GM10248 (cell line): ENCODE data around the gene DNAH6.

Source experiments
- CTCF ChIA-PET: fragments of 300-600 bp; sonication (Branson Sonifier 250); formaldehyde crosslinking; extraction: SDS; loops from one replicate; lab custom pipeline; 2021; ENCODE audit warnings: antibody characterized with exemption; lab: Yijun Ruan, JAX
- POLR2A ChIA-PET: fragments of 350-650 bp; sonication (Branson Sonifier 250); formaldehyde crosslinking; extraction: SDS; loops from one replicate; lab custom pipeline; 2020; ENCODE audit warnings: antibody characterized with exemption; lab: Yijun Ruan, JAX
- DNase-seq: peaks from one replicate; pipeline ENCODE4 v3.0.0; 2012; ENCODE audit errors: extremely low spot score
- CTCF ChIP-seq: IDR thresholded peaks from 2 replicates; pipeline ENCODE4 v1.5.1; 2012; ENCODE audit warnings: mild to moderate bottlenecking, low read depth; ENCODE audit errors: extremely low read depth, missing control alignments, control extremely low read depth

DNAH6 gene

GRCh38 chr2:84477886-84478285 lies 38.4 kb upstream of the DNAH6 start:
- no peak for TF ChIP-seq CTCF
- ChIA-PET CTCF (interaction anchor here (1.1 to 1.7 kb wide), 3 partner anchors 17 to 448 kb away, joined by 3 read pairs; no protein-coding TSS in a partner anchor), POLR2A (no interaction called here)
- no peak for DNase-seq

- ChIA-PET CTCF (interaction anchor here (1.1 to 1.7 kb wide), 5 partner anchors 10 to 447 kb away, joined by 3 to 4 read pairs (median 3); no protein-coding TSS in a partner anchor), POLR2A (no interaction called here)
- no peak for TF ChIP-seq CTCF
- no peak for DNase-seq
Measured at GRCh38 chr2:84478867-84479266, 37.4 kb upstream of the DNAH6 start.

- POLR2A ChIA-PET, result no interaction called here
- CTCF ChIA-PET, result interaction anchor here (1.3 kb wide), 1 partner anchor 444 kb away, joined by 4 read pairs; no protein-coding TSS in a partner anchor
- no peak for TF ChIP-seq CTCF
- DNase-seq, result no peak
Measured at GRCh38 chr2:84481702-84482101, 34.6 kb upstream of the DNAH6 start.

- ChIA-PET POLR2A (no interaction called here), CTCF (interaction anchor here (1.0 to 1.3 kb wide), 2 partner anchors 15 to 443 kb away, joined by 3 to 4 read pairs; no protein-coding TSS in a partner anchor)
- TF ChIP-seq CTCF, result no peak
- no peak for DNase-seq
Measured at GRCh38 chr2:84482603-84483002, 33.7 kb upstream of the DNAH6 start.

- TF ChIP-seq CTCF, result no peak
- ChIA-PET POLR2A (no interaction called here), CTCF (interaction anchor here (0.9 to 1.1 kb wide), 3 partner anchors 14 to 442 kb away, joined by 3 to 5 read pairs (median 4); no protein-coding TSS in a partner anchor)
- no peak for DNase-seq
Measured at GRCh38 chr2:84483320-84483719, 33.0 kb upstream of the DNAH6 start.

GRCh38 chr2:84486441-84487115 lies 29.7 kb upstream of the DNAH6 start:
- POLR2A ChIA-PET, result no interaction called here
- DNase-seq, result no peak

More at GRCh38 chr2:84486441-84487115, 29.7 kb upstream of the DNAH6 start:
- no peak for TF ChIP-seq CTCF
- CTCF ChIA-PET, result no interaction called here
